NB4 (cell line): ENCODE measurements around the gene SEL1L2.

ENCODE experiments used
- DNase-seq: peaks from one replicate; pipeline ENCODE4 v3.0.0; 2010; ENCODE audit warnings: low read depth
- H3K4me3 ChIP-seq: one replicate; pipeline ENCODE4 v1.5.1; 2011; ENCODE audit warnings: mild to moderate bottlenecking, low read depth, low read length, moderate library complexity
- MYC ChIP-seq: IDR thresholded peaks from 2 replicates; pipeline ENCODE4 v1.6.1; 2011; ENCODE audit warnings: low read depth, low read length
- POLR2A ChIP-seq: IDR thresholded peaks from 2 replicates; pipeline ENCODE4 v1.6.1; 2011; ENCODE audit warnings: mild to moderate bottlenecking; ENCODE audit not compliant: insufficient read length; ENCODE audit errors: extremely low read depth
- TF ChIP-seq, protein P1 (sequence below): IDR thresholded peaks from 2 replicates; pipeline ENCODE4 v1.6.1; 2011; ENCODE audit warnings: low read depth, low read length
- TF ChIP-seq, protein P2 (sequence below): IDR thresholded peaks from one replicate; pipeline ENCODE4 v1.5.1; 2012; ENCODE audit warnings: low read depth, low read length

Gene SEL1L2

DNA sequence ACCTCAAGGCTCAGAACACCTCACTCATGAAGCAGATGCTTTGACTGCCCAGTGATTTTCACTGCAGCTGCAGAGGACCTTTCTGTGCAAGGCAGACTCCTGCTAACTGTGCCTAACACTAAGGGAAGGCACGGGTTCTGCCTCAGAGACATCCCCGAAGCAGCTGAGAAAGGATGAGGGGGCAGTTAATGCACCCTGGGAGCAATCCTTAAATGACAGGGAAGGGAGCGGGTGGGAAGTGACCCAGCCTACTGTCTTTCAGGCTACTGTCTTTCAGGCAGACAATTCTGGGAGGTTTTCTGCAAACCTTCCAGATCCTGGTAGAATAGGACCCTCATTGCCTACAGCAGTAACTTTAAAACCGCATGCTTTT, 150.3 kb downstream of the SEL1L2 start:
- DNase-seq, result no peak
- H3K4me3 ChIP-seq, result no peak overlapping the region
- no peak for TF ChIP-seq MYC
- TF ChIP-seq, protein P1, sequence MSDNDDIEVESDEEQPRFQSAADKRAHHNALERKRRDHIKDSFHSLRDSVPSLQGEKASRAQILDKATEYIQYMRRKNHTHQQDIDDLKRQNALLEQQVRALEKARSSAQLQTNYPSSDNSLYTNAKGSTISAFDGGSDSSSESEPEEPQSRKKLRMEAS, result no peak
- TF ChIP-seq POLR2A, result no peak
- TF ChIP-seq, protein P2, sequence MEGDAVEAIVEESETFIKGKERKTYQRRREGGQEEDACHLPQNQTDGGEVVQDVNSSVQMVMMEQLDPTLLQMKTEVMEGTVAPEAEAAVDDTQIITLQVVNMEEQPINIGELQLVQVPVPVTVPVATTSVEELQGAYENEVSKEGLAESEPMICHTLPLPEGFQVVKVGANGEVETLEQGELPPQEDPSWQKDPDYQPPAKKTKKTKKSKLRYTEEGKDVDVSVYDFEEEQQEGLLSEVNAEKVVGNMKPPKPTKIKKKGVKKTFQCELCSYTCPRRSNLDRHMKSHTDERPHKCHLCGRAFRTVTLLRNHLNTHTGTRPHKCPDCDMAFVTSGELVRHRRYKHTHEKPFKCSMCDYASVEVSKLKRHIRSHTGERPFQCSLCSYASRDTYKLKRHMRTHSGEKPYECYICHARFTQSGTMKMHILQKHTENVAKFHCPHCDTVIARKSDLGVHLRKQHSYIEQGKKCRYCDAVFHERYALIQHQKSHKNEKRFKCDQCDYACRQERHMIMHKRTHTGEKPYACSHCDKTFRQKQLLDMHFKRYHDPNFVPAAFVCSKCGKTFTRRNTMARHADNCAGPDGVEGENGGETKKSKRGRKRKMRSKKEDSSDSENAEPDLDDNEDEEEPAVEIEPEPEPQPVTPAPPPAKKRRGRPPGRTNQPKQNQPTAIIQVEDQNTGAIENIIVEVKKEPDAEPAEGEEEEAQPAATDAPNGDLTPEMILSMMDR, result no peak

DNA sequence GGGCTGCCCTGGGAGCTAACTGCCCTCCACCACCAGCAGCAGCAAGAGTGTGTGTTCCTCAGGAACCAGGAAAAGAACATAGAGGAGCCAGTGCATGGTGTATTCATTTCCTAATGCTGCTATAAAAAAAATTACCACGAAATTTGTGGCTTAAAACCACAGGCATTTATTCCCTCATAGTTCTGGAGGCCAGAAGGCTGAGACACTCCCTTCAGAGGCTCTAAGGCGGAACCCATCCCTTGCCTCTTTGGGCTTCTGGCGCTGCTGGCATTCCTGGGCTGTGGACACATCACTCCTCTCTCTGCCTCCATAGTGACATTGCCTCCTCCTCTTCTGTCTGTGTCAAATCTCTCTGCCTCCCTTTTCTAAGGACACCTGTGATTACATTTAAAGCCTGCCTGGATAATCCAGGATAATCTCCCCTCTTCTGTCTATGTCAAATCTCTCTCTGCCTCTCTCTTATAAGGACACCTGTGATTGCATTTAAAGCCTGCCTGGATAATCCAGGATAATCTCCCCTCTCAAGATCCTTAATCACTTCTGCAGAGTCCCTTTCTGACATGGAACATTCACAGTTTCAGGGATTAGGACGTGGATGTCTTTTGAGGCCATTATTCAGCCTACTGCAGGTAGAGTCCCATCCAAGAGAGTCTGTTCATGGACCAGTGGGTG, 150.9 kb downstream of the SEL1L2 start:
- TF ChIP-seq MYC (no peak), POLR2A (no peak)
- TF ChIP-seq, protein P1, result no peak
- TF ChIP-seq, protein P2, result no peak
- no peak for DNase-seq
- no peak overlapping the region for H3K4me3 ChIP-seq

DNA sequence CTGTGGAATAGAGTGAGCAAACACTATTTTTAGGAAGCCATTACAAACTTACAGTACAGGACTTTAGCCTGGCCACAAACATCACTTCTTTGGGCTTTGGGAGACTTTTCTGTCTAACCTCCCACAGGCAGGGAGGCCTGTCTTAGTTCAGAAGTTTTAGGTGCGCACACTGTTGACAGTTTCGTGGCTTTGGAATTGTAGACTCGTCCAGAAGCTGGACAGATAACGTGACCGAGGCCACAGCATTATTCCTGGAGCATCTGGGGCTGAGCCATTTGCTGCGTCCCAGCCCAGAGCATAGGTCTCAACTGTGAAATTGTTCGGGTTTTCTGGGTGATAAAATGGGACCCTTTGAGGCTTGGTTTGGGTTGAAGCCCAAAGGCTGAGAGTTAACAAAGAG, 151.8 kb downstream of the SEL1L2 start:
- DNase-seq, result no peak
- no peak overlapping the region for H3K4me3 ChIP-seq
- TF ChIP-seq, protein P2, result no peak
- TF ChIP-seq POLR2A (no peak), MYC (no peak)
- TF ChIP-seq, protein P1, result no peak

DNA sequence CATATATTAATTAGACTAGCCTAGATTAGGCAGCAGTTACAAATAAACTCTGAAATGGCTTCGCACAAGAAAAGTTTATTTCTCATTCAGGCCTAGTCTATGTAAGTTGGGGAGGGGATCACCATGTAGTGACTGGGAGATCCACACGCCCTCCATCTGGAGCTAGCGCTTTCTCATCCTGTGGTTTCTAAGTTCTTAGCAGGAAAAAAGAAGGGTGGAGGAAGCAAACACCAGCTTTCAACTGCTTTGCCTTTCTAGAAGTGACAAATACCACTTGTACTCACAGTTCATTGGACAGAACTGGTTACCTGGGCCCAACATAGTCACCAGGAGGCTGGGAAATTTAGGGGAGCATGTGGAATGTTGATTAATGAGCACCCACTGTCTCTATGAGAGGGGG, 158.9 kb downstream of the SEL1L2 start:
- TF ChIP-seq MYC (no peak), POLR2A (no peak)
- TF ChIP-seq, protein P1, result no peak
- TF ChIP-seq, protein P2, result no peak

DNA sequence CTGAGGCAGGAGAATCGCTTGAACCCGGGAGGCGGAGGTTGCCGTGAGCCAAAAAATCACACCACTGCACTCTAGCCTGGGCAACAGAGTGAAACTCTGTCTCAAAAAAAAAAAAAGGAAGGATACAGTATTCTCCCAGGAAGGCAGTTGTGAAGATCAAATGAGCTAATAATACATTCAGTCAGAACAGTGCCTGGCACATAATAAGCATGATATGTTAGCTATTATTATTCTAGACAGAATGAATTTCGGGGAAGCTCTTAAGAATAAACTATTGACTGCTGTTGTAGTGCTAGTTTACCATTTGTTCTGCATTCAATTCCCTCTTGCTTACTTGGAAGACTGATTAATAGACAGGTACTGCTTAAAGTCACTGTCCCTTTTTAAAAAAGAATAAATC, 164.9 kb downstream of the SEL1L2 start:
- H3K4me3 ChIP-seq, result no peak overlapping the region
- DNase-seq, result no peak
- TF ChIP-seq POLR2A (no peak), MYC (no peak)
- TF ChIP-seq, protein P1, result no peak
- TF ChIP-seq, protein P2, result no peak

More for the DNA sequence above, 158.9 kb downstream of the SEL1L2 start:
- H3K4me3 ChIP-seq, result no peak overlapping the region
- no peak for DNase-seq
